ENCODE results near the gene USP7. TPM values are rescaled to one million over a fixed set of nuclear protein-coding genes. Genes with fewer than 3 reads are reported as not detected.

The USP7 gene
- total and polyA plus RNA-seq, 8 donors, result 13.0 to 56.5 (median 39.8) TPM

DNA sequence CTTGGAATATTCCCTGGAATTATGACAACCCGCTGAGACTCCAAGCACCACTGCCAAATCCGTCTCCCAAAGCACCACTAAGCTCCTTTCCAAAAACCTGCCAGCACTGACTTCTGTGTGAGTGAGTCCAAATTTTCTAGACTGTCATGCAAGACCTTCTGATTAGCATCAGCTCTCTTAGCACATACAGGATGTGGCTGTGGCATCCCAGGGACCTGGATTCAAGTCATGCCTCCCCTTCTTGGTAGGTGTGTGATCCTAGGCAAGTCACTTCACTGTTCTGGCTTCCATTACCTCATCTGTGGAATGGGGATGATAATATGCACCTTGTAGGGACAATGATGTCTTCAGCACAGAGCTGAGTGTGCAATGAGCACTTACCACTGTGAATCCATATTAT, 38.3 kb upstream of the USP7 start:
- WGBS, 2 donors, result 97 to 98% methylated on average over 2 of the region's 2 CpGs
- intact Hi-C loops (cut with DNase I), result no loop called here

DNA sequence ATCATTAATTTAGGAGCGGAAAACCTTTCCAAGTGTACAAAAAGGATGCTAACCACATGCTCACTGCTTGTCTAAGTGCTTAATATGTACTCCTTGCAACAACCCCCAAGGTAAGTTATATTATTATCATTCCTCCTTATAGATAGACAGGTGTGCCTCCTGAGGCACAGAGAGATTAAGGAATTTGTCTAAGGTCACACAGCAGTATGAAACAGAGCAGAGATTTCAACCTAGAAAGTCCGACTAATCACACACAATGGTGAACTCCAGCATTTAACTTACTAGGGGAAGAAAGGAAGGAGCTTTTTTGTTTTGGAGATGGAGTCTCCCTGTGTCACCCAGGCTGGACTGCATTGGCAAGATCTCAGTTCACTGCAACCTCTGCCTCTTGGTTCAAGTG, 37.0 kb upstream of the USP7 start:
- ATAC-seq (no peak), FAIRE-seq (no peak), DNase-seq (no peak)
- WGBS, 2 donors, result 91 to 97% methylated on average over 2 of the region's 2 CpGs
- H3K36me3 ChIP-seq, result no peaks in the 10 kb centered on the region
- intact Hi-C loops (cut with DNase I), result no loop called here
- H3K27me3 ChIP-seq, result no peaks in the 10 kb centered on the region
- H3K9me3 ChIP-seq, result no peaks in the 10 kb centered on the region
- H3K4me3 ChIP-seq, result no peak overlapping the region
- TF ChIP-seq, protein P1, sequence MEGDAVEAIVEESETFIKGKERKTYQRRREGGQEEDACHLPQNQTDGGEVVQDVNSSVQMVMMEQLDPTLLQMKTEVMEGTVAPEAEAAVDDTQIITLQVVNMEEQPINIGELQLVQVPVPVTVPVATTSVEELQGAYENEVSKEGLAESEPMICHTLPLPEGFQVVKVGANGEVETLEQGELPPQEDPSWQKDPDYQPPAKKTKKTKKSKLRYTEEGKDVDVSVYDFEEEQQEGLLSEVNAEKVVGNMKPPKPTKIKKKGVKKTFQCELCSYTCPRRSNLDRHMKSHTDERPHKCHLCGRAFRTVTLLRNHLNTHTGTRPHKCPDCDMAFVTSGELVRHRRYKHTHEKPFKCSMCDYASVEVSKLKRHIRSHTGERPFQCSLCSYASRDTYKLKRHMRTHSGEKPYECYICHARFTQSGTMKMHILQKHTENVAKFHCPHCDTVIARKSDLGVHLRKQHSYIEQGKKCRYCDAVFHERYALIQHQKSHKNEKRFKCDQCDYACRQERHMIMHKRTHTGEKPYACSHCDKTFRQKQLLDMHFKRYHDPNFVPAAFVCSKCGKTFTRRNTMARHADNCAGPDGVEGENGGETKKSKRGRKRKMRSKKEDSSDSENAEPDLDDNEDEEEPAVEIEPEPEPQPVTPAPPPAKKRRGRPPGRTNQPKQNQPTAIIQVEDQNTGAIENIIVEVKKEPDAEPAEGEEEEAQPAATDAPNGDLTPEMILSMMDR (IDR thresholded peaks at IDR 0.05), result no peak
- no peaks in the 10 kb centered on the region for H3K4me1 ChIP-seq
- no peak overlapping the region for H3K27ac ChIP-seq

More for the DNA sequence above, 38.3 kb upstream of the USP7 start:
- Histone ChIP-seq H3K4me1 (no peaks in the 10 kb centered on the region), H3K27ac (no peak overlapping the region), H3K4me3 (no peak overlapping the region), H3K27me3 (no peaks in the 10 kb centered on the region), H3K9me3 (no peaks in the 10 kb centered on the region), H3K36me3 (no peaks in the 10 kb centered on the region)
- DNase-seq (no peak), ATAC-seq (no peak), FAIRE-seq (no peak)
- TF ChIP-seq, protein P1 (IDR thresholded peaks at IDR 0.05), result no peak

DNA sequence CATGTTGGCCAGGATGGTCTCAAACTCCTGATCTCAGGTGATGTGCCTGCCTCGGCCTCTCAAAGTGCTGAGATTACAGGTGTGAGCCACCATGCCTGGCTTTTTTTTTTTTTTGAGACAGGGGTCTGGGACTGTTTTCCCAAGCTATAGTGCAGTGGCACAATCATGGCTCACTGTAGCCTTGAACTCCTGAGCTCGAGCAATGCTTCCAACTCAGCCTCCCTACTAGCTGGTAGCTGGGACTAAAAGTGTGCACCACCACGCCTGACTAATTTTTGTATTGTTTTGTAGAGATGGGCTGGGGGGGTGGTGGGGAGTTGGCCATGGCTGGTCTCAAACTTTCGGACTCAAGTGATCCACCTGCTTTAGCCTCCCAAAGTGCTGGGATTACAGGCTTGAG, 36.1 kb upstream of the USP7 start:
- Histone ChIP-seq H3K27ac (no peak overlapping the region), H3K9me3 (no peaks in the 10 kb centered on the region), H3K4me3 (no peak overlapping the region), H3K36me3 (no peaks in the 10 kb centered on the region), H3K4me1 (no peaks in the 10 kb centered on the region), H3K27me3 (no peaks in the 10 kb centered on the region)
- TF ChIP-seq, protein P1 (IDR thresholded peaks at IDR 0.05), result no peak
- 68 to 78% methylated on average over 4 of the region's 4 CpGs for WGBS, 2 donors
- intact Hi-C loops (cut with DNase I), result no loop called here
- ATAC-seq, result no peak
- no peak for DNase-seq
- no peak for FAIRE-seq

DNA sequence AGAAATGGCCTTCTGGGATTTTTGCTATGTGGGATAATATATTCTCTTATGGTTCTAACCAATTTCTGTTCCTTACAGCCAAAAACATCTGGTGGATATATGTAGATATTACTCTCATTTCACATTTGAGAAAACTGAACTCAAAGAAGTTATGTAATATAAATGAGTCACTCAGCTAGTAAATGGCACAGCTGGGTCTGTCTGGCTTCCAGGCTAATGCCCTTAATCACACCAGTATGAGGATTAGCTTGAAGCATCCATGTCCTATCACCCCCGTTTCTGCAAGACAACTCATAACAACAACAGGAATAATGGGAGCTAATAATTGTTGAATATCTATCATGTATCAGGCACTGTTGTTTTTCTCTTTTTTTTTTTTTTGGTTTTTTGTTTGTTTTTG, 34.4 kb upstream of the USP7 start:
- H3K27ac ChIP-seq, result no peak overlapping the region
- TF ChIP-seq, protein P1 (IDR thresholded peaks at IDR 0.05), result no peak
- ATAC-seq (no peak), DNase-seq (no peak), FAIRE-seq (no peak)
- no peaks in the 10 kb centered on the region for H3K36me3 ChIP-seq
- no peaks in the 10 kb centered on the region for H3K4me1 ChIP-seq
- intact Hi-C loops (cut with DNase I), result no loop called here
- H3K4me3 ChIP-seq, result no peak overlapping the region
- 73 to 82% methylated on average over 1 of the region's 1 CpG for WGBS, 2 donors
- H3K27me3 ChIP-seq, result no peaks in the 10 kb centered on the region
- H3K9me3 ChIP-seq, result no peaks in the 10 kb centered on the region

DNA sequence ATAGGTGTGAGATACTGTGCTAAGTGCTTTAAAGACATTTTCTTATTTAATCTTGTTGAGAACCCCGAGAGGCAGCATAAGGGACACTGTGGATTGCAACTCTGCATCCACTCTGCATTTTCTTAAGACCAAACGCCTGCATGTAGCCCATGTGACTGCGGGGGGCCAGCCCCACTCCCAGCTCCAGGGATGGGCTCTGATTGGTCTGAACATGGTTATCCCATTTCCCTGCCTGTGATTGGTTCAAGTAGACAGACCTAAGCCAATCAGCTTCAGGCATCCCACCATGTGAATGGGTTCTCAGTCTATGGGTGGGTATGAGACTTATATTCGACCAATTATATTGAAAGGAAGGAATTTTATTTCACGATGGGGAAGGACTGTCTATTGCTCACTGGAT, 33.2 kb upstream of the USP7 start:
- intact Hi-C loops (cut with DNase I), result no loop called here
- 72 to 73% methylated on average over 5 of the region's 5 CpGs for WGBS, 2 donors
- no peaks in the 10 kb centered on the region for H3K9me3 ChIP-seq
- no peak for FAIRE-seq
- no peak for DNase-seq
- H3K27ac ChIP-seq, result no peak overlapping the region
- no peaks in the 10 kb centered on the region for H3K36me3 ChIP-seq
- no peak for ATAC-seq
- TF ChIP-seq, protein P1 (IDR thresholded peaks at IDR 0.05), result no peak
- H3K27me3 ChIP-seq, result no peaks in the 10 kb centered on the region
- no peak overlapping the region for H3K4me3 ChIP-seq
- no peaks in the 10 kb centered on the region for H3K4me1 ChIP-seq
